Endothelial cell of umbilical vein (primary cell): Measurements from ENCODE around the gene RNF168. TPM values are rescaled to one million over a fixed set of nuclear protein-coding genes. Genes with fewer than 3 reads are reported as not detected.
"Not testable (repeated sequence)": the region's sequence is repeated elsewhere in the genome, so short reads cannot be mapped to it uniquely, and the experiment has no call there.

Experiments
- BruUV-seq: library from RNA; stranded (reverse); fragments of 400-500 nt; replicated peaks from 2 replicates; lab custom pipeline; 2021; lab: Mats Ljungman, UMichigan
- CTCF ChIA-PET: fragments of 300-600, 350-600 bp; sonication (Branson Sonifier 250); formaldehyde crosslinking; loops from one replicate; lab custom pipeline; 2021; ENCODE audit warnings: antibody characterized with exemption, inconsistent platforms; lab: Charles Lee
- POLR2A ChIA-PET: fragments of 300-600, 350-600 bp; sonication (Branson Sonifier 250); formaldehyde crosslinking; loops from one replicate; lab custom pipeline; 2021; ENCODE audit warnings: antibody characterized with exemption, inconsistent platforms; lab: Charles Lee
- DNase-seq: peaks from one replicate; pipeline ENCODE4 v3.0.0-alpha.2; 2011; ENCODE audit warnings: low read depth, low spot score
- FAIRE-seq: peaks from 2 replicates; lab custom pipeline; 2011; peaks lifted over from hg19 to GRCh38; lab: Jason Lieb, UNC
- H2AFZ ChIP-seq: 2 replicates; pipeline ENCODE4 v1.6.0; 2012; ENCODE audit warnings: low read depth, low read length, control low read depth, inconsistent platforms
- H3K27ac ChIP-seq: 2 replicates; pipeline ENCODE4 v1.5.1; 2011; ENCODE audit warnings: low read depth, mild to moderate bottlenecking, control low read depth, low read length, moderate library complexity; ENCODE audit not compliant: insufficient read depth
- H3K27me3 ChIP-seq, 2 experiments: 2 replicates each; pipeline versions ENCODE4 v1.6.0 to v1.6.1; 2011; ENCODE audit warnings: low read length in 2 of 2, mixed read lengths in 1 of 2; ENCODE audit not compliant: control insufficient read depth in 2 of 2, insufficient read depth in 2 of 2
- H3K36me3 ChIP-seq, 2 experiments: 2 replicates in 1 of 2; 3 replicates in 1 of 2; pipeline ENCODE4 v1.5.1; 2011; ENCODE audit warnings: low read length in 2 of 2, mild to moderate bottlenecking in 1 of 2, moderate library complexity in 1 of 2; ENCODE audit not compliant: control insufficient read depth in 2 of 2, insufficient read depth in 2 of 2; ENCODE audit errors: extremely low read depth in 1 of 2
- H3K4me1 ChIP-seq: 3 replicates; pipeline ENCODE4 v1.5.1; 2011; ENCODE audit warnings: mild to moderate bottlenecking, low read length; ENCODE audit not compliant: control insufficient read depth, insufficient read depth; ENCODE audit errors: extremely low read depth
- H3K4me2 ChIP-seq: 2 replicates; pipeline ENCODE4 v1.6.1; 2011; ENCODE audit warnings: low read length, control low read depth, mixed read lengths; ENCODE audit not compliant: insufficient read depth
- H3K4me3 ChIP-seq, 3 experiments: fragments of 200-600 bp in 1 of 3; sonication (generic), shearing (Covaris generic) in 1 of 3; replicated peaks in 1 of 3; 2 replicates each; pipeline ENCODE4 v1.5.1; 2011 to 2016; ENCODE audit warnings: control low read depth in 3 of 3, low read length in 3 of 3, mild to moderate bottlenecking in 2 of 3, inconsistent platforms in 1 of 3, low read depth in 1 of 3, moderate library complexity in 1 of 3; ENCODE audit not compliant: insufficient read depth in 1 of 3
- H3K79me2 ChIP-seq: 2 replicates; pipeline ENCODE4 v1.6.0; 2012; ENCODE audit warnings: low read length, inconsistent platforms; ENCODE audit not compliant: control insufficient read depth, insufficient read depth
- H3K9ac ChIP-seq: replicated peaks from 2 replicates; pipeline ENCODE3; 2011; ENCODE audit warnings: low read length, control low read depth; ENCODE audit not compliant: insufficient read depth; ENCODE audit errors: extremely low read depth
- H3K9me1 ChIP-seq: replicated peaks from 3 replicates; pipeline ENCODE4 v1.6.0; 2011; ENCODE audit warnings: mild to moderate bottlenecking, low read length; ENCODE audit not compliant: control insufficient read depth, insufficient read depth; ENCODE audit errors: extremely low read depth
- H3K9me3 ChIP-seq: replicated peaks from 2 replicates; pipeline ENCODE4 v1.5.1; 2012; ENCODE audit warnings: low read length, inconsistent platforms; ENCODE audit not compliant: control insufficient read depth, insufficient read depth
- H4K20me1 ChIP-seq: replicated peaks from 2 replicates; pipeline ENCODE3; 2011; ENCODE audit warnings: mild to moderate bottlenecking, low read length; ENCODE audit not compliant: control insufficient read depth, insufficient read depth; ENCODE audit errors: extremely low read depth
- EZH2 ChIP-seq: IDR thresholded peaks from 2 replicates; pipeline ENCODE4 v1.6.1; 2012; ENCODE audit warnings: borderline replicate concordance, low read depth, mild to moderate bottlenecking, moderate library complexity, low read length, inconsistent platforms; ENCODE audit not compliant: severe bottlenecking
- FOS ChIP-seq: IDR thresholded peaks from 2 replicates; pipeline ENCODE4 v1.6.1; 2011; ENCODE audit warnings: mild to moderate bottlenecking, low read length, moderate library complexity, borderline replicate concordance; ENCODE audit not compliant: insufficient read depth
- GATA2 ChIP-seq: IDR thresholded peaks from 2 replicates; pipeline ENCODE4 v1.7.0; 2011; ENCODE audit warnings: low read depth, mild to moderate bottlenecking, moderate library complexity, mixed read lengths, low read length; ENCODE audit not compliant: insufficient read length, insufficient read depth
- JUN ChIP-seq: IDR thresholded peaks from 2 replicates; pipeline ENCODE4 v1.6.1; 2011; ENCODE audit warnings: borderline replicate concordance, low read depth; ENCODE audit not compliant: insufficient read length, insufficient read depth
- MYC ChIP-seq: IDR thresholded peaks from one replicate; pipeline ENCODE4 v1.6.1; 2011; ENCODE audit warnings: mild to moderate bottlenecking, low read depth, low read length
- POLR2A ChIP-seq: IDR thresholded peaks from 2 replicates; pipeline ENCODE4 v1.6.1; 2012; ENCODE audit warnings: low read depth, mild to moderate bottlenecking, control low read depth, low read length
- POLR2AphosphoS5 ChIP-seq: IDR thresholded peaks from 2 replicates; pipeline ENCODE4 v1.6.1; 2012; ENCODE audit warnings: low read depth, mild to moderate bottlenecking, control low read depth, low read length, moderate library complexity; ENCODE audit not compliant: insufficient read depth
- dilution Hi-C: fragments of 300-500 bp; cut with MboI; formaldehyde crosslinking; loops from one replicate; pipeline ENCODE4 v1.15.0; 2019; ENCODE audit warnings: low sequenced_read_pairs; ENCODE audit not compliant: extremely low pct_ligation_motif_present
- intact Hi-C: fragments of 100-400 bp; cut with micrococcal nuclease; formaldehyde crosslinking; loops from one replicate; pipeline ENCODE4 v1.10.0; 2022
- polyA plus RNA-seq, 4 experiments: library from polyadenylated mRNA; depleted of rRNA in 3 of 4; stranded (reverse) in 3 of 4; unstranded in 1 of 4; fragments of >200 nt; gene quantifications; 2 replicates each; pipeline versions ENCODE4 v1.2.1 to v1.2.3, GENCODE V29; 2011 to 2012; ENCODE audit warnings: missing spikeins in 1 of 4
- total RNA-seq: library from RNA; stranded (reverse); gene quantifications from 2 replicates; pipeline ENCODE4 v1.2.3, GENCODE V29; 2021
- TF ChIP-seq, protein P1 (sequence below), 2 donors: IDR thresholded peaks; 1 replicate in 1 of 2; 2 replicates in 1 of 2; pipeline ENCODE4 v1.5.1; 2011; ENCODE audit warnings: low read length in 2 of 2, mild to moderate bottlenecking in 2 of 2, moderate library complexity in 2 of 2, control low read depth in 1 of 2, inconsistent platforms in 1 of 2, low read depth in 1 of 2; ENCODE audit not compliant: insufficient read depth in 1 of 2; ENCODE audit errors: extremely low read depth in 1 of 2
- TF ChIP-seq, protein P2 (sequence below): IDR thresholded peaks from 2 replicates; pipeline ENCODE4 v1.6.1; 2011; ENCODE audit not compliant: insufficient read depth, insufficient read length

Gene RNF168
- total and polyA plus RNA-seq, 2 donors (not counting 3 experiments of a cell fraction or from before 2014, with no cell fraction given) = 4.0 to 32.9 TPM

DNA sequence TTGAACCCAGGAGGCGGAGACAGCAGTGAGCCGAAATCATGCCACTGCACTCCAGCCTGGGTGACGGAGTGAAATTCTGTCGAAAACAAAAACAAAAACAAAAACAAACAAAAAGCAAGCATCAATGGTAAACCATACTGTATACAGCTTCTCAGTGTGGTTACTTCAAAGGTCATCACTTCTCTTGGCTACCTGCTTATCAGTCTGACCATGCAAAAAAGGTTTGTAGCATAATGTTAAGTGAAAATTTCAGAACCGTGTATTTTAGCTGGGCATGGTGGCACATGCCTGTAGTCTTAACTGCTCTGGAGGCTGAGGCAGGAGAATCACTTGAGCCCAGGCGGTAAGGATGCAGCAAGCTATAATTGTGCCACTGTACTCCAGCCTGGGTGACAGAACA lies 75.5 kb downstream of the RNF168 start:
- peaks cover 3% of the 10 kb centered on the region for H4K20me1 ChIP-seq
- H3K79me2 ChIP-seq = peaks cover 67% of the 10 kb centered on the region
- TF ChIP-seq FOS = no peak
- TF ChIP-seq, protein P1, sequence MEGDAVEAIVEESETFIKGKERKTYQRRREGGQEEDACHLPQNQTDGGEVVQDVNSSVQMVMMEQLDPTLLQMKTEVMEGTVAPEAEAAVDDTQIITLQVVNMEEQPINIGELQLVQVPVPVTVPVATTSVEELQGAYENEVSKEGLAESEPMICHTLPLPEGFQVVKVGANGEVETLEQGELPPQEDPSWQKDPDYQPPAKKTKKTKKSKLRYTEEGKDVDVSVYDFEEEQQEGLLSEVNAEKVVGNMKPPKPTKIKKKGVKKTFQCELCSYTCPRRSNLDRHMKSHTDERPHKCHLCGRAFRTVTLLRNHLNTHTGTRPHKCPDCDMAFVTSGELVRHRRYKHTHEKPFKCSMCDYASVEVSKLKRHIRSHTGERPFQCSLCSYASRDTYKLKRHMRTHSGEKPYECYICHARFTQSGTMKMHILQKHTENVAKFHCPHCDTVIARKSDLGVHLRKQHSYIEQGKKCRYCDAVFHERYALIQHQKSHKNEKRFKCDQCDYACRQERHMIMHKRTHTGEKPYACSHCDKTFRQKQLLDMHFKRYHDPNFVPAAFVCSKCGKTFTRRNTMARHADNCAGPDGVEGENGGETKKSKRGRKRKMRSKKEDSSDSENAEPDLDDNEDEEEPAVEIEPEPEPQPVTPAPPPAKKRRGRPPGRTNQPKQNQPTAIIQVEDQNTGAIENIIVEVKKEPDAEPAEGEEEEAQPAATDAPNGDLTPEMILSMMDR (IDR thresholded peaks at IDR 0.05; ENCODE audit: extremely low read depth in 1 of 2, insufficient read depth in 1 of 2, low read depth in 1 of 2, low read length in 2 of 2) = no peak
- no peak for TF ChIP-seq MYC
- TF ChIP-seq JUN = no peak
- TF ChIP-seq POLR2AphosphoS5 = no peak
- TF ChIP-seq, protein P2, sequence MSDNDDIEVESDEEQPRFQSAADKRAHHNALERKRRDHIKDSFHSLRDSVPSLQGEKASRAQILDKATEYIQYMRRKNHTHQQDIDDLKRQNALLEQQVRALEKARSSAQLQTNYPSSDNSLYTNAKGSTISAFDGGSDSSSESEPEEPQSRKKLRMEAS = no peak
- TF ChIP-seq GATA2 = no peak
- no peak for TF ChIP-seq EZH2
- no peak for TF ChIP-seq POLR2A
- CTCF ChIA-PET = interaction anchor here (0.5 kb wide), 1 partner anchor 244 kb away, joined by 4 read pairs; no protein-coding TSS in a partner anchor
- H2AFZ ChIP-seq = no peak overlapping the region
- no peak overlapping the region for H3K4me3 ChIP-seq
- BruUV-seq = no TSS peak
- no peaks in the 10 kb centered on the region for H3K27me3 ChIP-seq
- peaks cover 8% of the 10 kb centered on the region for H3K4me1 ChIP-seq
- FAIRE-seq = no peak
- POLR2A ChIA-PET = no interaction called here
- intact Hi-C loops = no loop called here
- no peaks in the 10 kb centered on the region for H3K9me1 ChIP-seq
- no peak overlapping the region for H3K27ac ChIP-seq
- dilution Hi-C loops = no loop called here
- no peaks in the 10 kb centered on the region for H3K9me3 ChIP-seq
- DNase-seq = no peak
- no peak overlapping the region for H3K9ac ChIP-seq
- H3K4me2 ChIP-seq = no peak overlapping the region
- peaks cover 0 to 7% of the 10 kb centered on the region in 2 experiments for H3K36me3 ChIP-seq

DNA sequence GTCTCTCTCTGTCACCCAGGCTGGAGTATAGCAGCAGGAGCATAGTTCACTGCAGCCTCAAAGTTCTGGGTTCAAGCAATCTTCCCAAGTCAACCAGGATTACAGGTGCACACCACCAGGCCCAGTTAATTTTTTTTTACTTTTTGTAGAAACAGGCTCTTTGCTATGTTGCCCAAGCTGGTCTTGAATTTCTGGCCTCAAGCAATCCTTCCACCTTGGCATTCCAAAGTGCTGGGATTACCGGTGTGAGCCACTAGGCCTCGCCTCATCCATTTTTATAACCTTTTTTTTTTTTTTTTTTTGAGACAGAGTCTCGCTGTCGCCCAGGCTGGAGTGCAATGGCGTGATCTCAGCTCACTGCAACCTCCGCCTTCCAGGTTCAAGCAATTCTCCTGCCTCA lies 79.1 kb downstream of the RNF168 start:
- dilution Hi-C loops, H3K36me3 ChIP-seq, H3K4me1 ChIP-seq, H3K4me2 ChIP-seq, intact Hi-C loops, H3K4me3 ChIP-seq, H3K27ac ChIP-seq, BruUV-seq, H3K27me3 ChIP-seq, H4K20me1 ChIP-seq, H2AFZ ChIP-seq, H3K9ac ChIP-seq, H3K9me3 ChIP-seq, DNase-seq, FAIRE-seq, H3K9me1 ChIP-seq, POLR2A ChIA-PET: not testable (repeated sequence)
- H3K79me2 ChIP-seq = peaks cover 73% of the 10 kb centered on the region
- CTCF ChIA-PET = interaction anchor here (0.7 kb wide), 1 partner anchor 60 kb away, joined by 3 read pairs; no protein-coding TSS in a partner anchor
